GM20000 (cell line): ENCODE measurements around the gene NLRP7.
"Not testable (repeated sequence)": the region's sequence is repeated elsewhere in the genome, so short reads cannot be mapped to it uniquely, and the experiment has no call there.

Experiments
- DNase-seq: peaks from one replicate; pipeline ENCODE4 v3.0.0; 2012; ENCODE audit warnings: low spot score
- TF ChIP-seq, protein P1 (sequence below): IDR thresholded peaks from 2 replicates; pipeline ENCODE4 v1.5.1; 2012; ENCODE audit warnings: mild to moderate bottlenecking, control low read depth; ENCODE audit errors: extremely low read depth, missing control alignments

Gene NLRP7

DNA sequence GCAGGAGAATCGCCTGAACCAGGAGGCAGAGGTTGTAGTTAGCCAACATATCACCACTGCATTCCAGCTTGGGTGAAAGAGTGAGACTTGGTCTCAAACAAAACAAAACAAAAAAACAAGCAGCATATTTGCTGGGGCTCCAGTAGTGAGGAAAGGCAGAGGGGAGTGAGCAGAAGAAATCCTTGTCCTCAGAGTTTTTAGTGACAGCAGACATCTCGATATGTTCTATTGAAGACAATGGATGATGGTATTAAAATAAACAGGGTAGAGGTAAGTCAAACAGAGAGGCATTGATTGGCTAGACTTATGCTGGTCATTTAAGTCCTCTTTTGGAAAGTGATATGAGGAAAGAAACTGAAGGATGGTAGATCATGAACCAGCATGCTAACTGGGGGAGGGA is 19.0 kb downstream of the NLRP7 start:
- DNase-seq: no peak
- TF ChIP-seq, protein P1, sequence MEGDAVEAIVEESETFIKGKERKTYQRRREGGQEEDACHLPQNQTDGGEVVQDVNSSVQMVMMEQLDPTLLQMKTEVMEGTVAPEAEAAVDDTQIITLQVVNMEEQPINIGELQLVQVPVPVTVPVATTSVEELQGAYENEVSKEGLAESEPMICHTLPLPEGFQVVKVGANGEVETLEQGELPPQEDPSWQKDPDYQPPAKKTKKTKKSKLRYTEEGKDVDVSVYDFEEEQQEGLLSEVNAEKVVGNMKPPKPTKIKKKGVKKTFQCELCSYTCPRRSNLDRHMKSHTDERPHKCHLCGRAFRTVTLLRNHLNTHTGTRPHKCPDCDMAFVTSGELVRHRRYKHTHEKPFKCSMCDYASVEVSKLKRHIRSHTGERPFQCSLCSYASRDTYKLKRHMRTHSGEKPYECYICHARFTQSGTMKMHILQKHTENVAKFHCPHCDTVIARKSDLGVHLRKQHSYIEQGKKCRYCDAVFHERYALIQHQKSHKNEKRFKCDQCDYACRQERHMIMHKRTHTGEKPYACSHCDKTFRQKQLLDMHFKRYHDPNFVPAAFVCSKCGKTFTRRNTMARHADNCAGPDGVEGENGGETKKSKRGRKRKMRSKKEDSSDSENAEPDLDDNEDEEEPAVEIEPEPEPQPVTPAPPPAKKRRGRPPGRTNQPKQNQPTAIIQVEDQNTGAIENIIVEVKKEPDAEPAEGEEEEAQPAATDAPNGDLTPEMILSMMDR: no peak

DNA sequence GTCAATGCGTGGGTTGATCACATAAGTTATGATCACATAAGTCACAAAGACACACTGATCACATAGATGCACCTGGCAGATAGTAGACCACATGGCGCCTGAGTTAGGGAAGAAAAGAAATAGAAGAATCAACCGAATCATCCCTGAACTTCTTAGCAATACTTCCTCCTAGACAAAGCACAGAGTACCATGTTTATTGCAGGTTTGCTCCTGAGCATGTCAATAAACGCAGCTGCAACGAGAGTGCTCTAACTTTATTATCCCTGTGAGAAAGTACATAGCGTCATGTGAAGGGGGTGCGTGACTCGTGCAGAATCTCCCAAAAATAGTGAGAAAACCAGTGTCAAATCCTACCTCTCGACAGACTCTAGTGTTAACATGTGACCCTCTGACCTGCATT is 24.1 kb downstream of the NLRP7 start:
- no peak for DNase-seq
- TF ChIP-seq, protein P1: no peak

DNA sequence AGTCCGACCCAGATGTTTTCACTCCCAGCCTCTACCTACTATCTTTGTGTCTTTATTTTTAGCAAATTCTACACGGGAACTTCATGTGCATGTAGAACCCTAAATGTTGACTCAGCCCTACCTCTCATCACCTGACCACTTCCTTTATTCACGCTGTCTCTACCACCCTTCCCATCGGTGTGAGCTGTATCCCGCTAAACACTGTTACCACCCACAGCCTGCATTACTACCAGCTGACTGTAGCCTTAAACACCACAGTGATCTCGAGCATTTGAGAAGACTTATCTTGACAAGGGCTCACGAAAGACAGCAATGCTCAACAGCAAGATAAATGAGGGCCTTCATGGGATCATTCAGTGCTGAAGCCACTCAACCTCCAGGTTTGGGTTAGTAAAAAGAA is 26.2 kb downstream of the NLRP7 start:
- DNase-seq: no peak
- TF ChIP-seq, protein P1: no peak

DNA sequence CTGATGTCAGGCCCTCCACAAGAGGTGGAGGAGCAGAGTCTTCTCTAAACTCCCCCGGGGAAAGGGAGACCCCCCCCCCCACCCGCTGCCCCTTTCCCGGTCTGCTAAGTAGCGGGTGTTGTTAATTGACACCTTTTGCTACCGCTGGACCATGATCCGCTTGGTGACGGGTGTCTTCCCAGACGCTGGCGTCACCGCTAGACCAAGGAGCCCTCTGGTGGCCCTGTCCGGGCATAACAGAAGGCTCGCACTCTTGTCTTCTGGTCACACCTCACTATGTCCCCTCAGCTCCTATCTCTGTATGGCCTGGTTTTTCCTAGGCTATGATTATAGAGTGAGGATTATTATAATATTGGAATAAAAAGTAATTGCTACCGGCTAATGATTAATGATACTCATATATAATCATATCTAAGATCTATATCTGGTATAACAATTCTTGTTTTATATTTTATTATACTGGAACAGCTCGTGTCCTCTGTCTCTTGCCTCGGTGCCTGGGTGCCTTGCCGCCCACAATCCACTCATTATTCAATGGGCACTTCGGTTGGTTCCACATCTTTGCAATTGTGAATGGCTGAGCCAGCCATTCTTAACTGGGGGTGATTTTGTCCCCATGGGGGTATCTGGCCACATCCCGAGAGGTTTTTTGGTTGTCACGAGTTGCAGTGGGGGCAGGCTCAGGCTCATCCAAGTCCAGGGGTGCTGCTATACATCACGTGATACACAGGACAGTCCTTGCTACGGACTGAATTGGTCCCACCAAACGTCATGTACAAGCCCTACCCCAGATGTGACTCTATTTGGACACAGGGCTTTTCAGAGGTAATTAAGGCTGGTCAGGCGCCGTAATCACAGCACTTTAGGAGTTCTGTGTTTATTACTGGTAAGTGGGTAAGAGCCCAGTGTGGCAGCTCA is 27.4 kb downstream of the NLRP7 start:
- DNase-seq: not testable (repeated sequence)

DNA sequence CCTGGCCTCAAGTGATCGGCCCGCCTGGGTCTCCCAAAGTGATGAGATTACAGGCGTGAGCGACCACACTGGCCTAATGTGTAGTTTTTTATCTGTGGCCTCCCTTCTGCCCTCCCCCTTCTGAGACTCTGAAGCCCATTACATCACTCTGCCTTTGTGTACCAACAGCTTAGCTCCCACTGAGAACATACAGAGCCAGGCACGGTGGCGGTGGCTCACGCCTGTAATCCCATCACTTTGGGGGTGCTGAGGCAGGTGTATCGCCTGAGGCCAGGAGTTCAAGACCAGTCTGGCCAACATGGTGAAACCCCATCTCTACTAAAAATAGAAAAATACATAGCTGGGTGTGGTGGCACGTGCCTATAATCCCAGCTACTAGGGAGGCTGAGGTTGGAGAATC is 28.8 kb downstream of the NLRP7 start:
- no peak for DNase-seq

DNA sequence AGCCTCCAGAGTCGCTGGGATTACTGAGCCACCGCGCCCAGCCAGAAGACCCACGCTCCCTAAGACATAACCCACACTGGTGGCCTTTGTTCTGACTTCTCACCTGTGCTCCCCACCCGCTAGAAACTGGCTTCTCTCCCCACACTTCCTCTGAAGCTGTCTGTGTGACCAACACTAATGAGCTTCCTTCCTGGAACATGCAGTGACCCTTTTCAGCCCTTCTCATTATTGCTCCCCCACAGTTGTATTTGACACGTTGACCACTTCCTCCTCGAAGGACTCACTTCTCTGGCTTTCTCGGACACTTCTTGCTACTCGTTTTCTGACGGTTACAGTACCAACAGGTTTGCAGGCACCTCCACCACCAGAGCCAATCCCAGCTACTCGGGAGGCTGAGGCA is 30.5 kb downstream of the NLRP7 start:
- DNase-seq: peak; percentile 49
- TF ChIP-seq, protein P1: no peak

More for the DNA sequence above, 28.8 kb downstream of the NLRP7 start:
- TF ChIP-seq, protein P1: no peak

DNA sequence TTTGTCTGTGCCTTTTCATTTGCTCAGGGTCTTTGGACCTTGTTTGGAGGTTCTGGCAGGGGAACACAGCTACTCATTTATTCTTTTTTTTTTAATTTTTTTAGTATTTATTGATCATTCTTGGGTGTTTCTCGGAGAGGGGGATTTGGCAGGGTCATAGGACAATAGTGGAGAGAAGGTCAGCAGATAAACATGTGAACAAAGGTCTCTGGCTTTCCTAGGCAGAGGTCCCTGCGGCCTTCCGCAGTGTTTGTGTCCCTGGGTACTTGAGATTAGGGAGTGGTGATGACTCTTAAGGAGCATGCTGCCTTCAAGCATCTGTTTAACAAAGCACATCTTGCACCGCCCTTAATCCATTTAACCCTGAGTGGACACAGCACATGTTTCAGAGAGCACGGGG is 39.4 kb downstream of the NLRP7 start:
- DNase-seq: not testable (repeated sequence)

DNA sequence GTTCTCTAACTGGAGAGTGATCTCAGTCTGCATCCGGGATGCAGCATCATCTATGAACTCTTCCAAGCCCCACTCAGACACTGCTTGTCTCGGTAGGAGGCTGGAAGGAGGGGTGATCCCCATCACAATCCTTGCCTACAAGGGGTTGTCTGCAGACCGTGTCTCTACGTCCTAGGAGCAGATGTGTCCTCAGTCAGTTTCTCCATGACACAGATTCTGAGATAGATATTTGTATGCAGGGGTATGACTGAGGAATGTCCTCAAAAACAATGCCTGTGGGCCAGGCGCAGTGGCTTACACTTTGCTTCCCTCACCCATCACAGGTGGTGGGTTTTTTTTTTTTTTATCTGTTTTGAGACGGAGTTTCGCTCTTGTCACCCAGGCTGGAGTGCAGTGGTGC is 40.5 kb downstream of the NLRP7 start:
- TF ChIP-seq, protein P1: no peak
- DNase-seq: no peak
